Adipocyte (in vitro differentiated cells): ENCODE measurements around the gene NRXN3.
"Not testable (repeated sequence)": the region's sequence is repeated elsewhere in the genome, so short reads cannot be mapped to it uniquely, and the experiment has no call there.

Source experiments
- DNase-seq: peaks from one replicate; pipeline ENCODE4 v3.0.0-alpha.2; 2015; ENCODE audit warnings: low read depth
- H3K27me3 ChIP-seq: replicated peaks from 2 replicates; pipeline ENCODE4 v1.7.0; 2013; ENCODE audit warnings: mild to moderate bottlenecking, low read length, moderate library complexity; ENCODE audit not compliant: control insufficient read depth, insufficient read depth
- H3K36me3 ChIP-seq: 2 replicates; pipeline ENCODE4 v1.7.0; 2013; ENCODE audit warnings: low read length, mild to moderate bottlenecking, moderate library complexity; ENCODE audit not compliant: control insufficient read depth, insufficient read depth, severe bottlenecking
- H3K4me1 ChIP-seq: 2 replicates; pipeline ENCODE4 v1.7.0; 2013; ENCODE audit warnings: mild to moderate bottlenecking, low read length, moderate library complexity; ENCODE audit not compliant: control insufficient read depth, insufficient read depth
- H3K4me3 ChIP-seq: 2 replicates; pipeline ENCODE4 v1.7.0; 2013; ENCODE audit warnings: mild to moderate bottlenecking, low read length, moderate library complexity
- H3K9ac ChIP-seq: 2 replicates; pipeline ENCODE4 v1.7.0; 2013; ENCODE audit warnings: mild to moderate bottlenecking, low read length, moderate library complexity
- H3K9me3 ChIP-seq: 2 replicates; pipeline ENCODE4 v1.7.0; 2013; ENCODE audit warnings: mild to moderate bottlenecking, low read length, moderate library complexity; ENCODE audit not compliant: control insufficient read depth

The NRXN3 gene

GRCh38 chr14:79767721-79768120 is 1597.5 kb downstream of the NRXN3 start:
- H3K9ac ChIP-seq, DNase-seq, H3K4me3 ChIP-seq, H3K27me3 ChIP-seq, H3K4me1 ChIP-seq, H3K36me3 ChIP-seq, H3K9me3 ChIP-seq: not testable (repeated sequence)

- no peak overlapping the region for H3K4me3 ChIP-seq
- no peaks in the 10 kb centered on the region for H3K27me3 ChIP-seq
- no peaks in the 10 kb centered on the region for H3K36me3 ChIP-seq
These were observed 1611.7 kb downstream of the NRXN3 start for GRCh38 chr14:79781882-79782281.

GRCh38 chr14:79783041-79783440 is 1612.9 kb downstream of the NRXN3 start:
- Histone ChIP-seq H3K4me1 (no peaks in the 10 kb centered on the region), H3K36me3 (no peaks in the 10 kb centered on the region), H3K9me3 (no peaks in the 10 kb centered on the region), H3K9ac (no peak overlapping the region), H3K4me3 (no peak overlapping the region), H3K27me3 (no peaks in the 10 kb centered on the region)
- DNase-seq = no peak

More at GRCh38 chr14:79781882-79782281, 1611.7 kb downstream of the NRXN3 start:
- Histone ChIP-seq H3K4me1 (no peaks in the 10 kb centered on the region), H3K9ac (no peak overlapping the region), H3K9me3 (no peaks in the 10 kb centered on the region)
- no peak for DNase-seq

GRCh38 chr14:79786522-79786921 is 1616.3 kb downstream of the NRXN3 start:
- no peak overlapping the region for H3K9ac ChIP-seq
- DNase-seq = no peak
- no peaks in the 10 kb centered on the region for H3K36me3 ChIP-seq
- no peaks in the 10 kb centered on the region for H3K9me3 ChIP-seq
- H3K4me1 ChIP-seq = no peaks in the 10 kb centered on the region
- no peaks in the 10 kb centered on the region for H3K27me3 ChIP-seq
- H3K4me3 ChIP-seq = no peak overlapping the region

GRCh38 chr14:79788346-79788745 is 1618.2 kb downstream of the NRXN3 start:
- Histone ChIP-seq H3K36me3 (no peaks in the 10 kb centered on the region), H3K4me3 (no peak overlapping the region), H3K27me3 (no peaks in the 10 kb centered on the region), H3K9ac (no peak overlapping the region), H3K9me3 (no peaks in the 10 kb centered on the region), H3K4me1 (no peaks in the 10 kb centered on the region)
- DNase-seq = no peak

GRCh38 chr14:79791055-79791732 is 1621.0 kb downstream of the NRXN3 start:
- Histone ChIP-seq H3K4me1 (no peaks in the 10 kb centered on the region), H3K36me3 (no peaks in the 10 kb centered on the region), H3K4me3 (no peak overlapping the region), H3K9me3 (no peaks in the 10 kb centered on the region), H3K27me3 (no peaks in the 10 kb centered on the region), H3K9ac (no peak overlapping the region)
- DNase-seq = no peak

- Histone ChIP-seq H3K9me3 (no peaks in the 10 kb centered on the region), H3K4me1 (no peaks in the 10 kb centered on the region), H3K36me3 (no peaks in the 10 kb centered on the region), H3K9ac (no peak overlapping the region), H3K4me3 (no peak overlapping the region), H3K27me3 (no peaks in the 10 kb centered on the region)
- DNase-seq = no peak
These were observed 1631.9 kb downstream of the NRXN3 start for GRCh38 chr14:79802093-79802492.

- no peak for DNase-seq
- Histone ChIP-seq H3K36me3 (no peaks in the 10 kb centered on the region), H3K4me3 (no peak overlapping the region), H3K9me3 (no peaks in the 10 kb centered on the region), H3K27me3 (no peaks in the 10 kb centered on the region), H3K4me1 (no peaks in the 10 kb centered on the region), H3K9ac (no peak overlapping the region)
These were observed 1635.5 kb downstream of the NRXN3 start for GRCh38 chr14:79805636-79806035.

- Histone ChIP-seq H3K36me3 (no peaks in the 10 kb centered on the region), H3K9me3 (no peaks in the 10 kb centered on the region), H3K27me3 (no peaks in the 10 kb centered on the region), H3K4me1 (no peaks in the 10 kb centered on the region), H3K9ac (no peak overlapping the region), H3K4me3 (no peak overlapping the region)
- DNase-seq = no peak
These were observed 1639.9 kb downstream of the NRXN3 start for GRCh38 chr14:79809849-79810612.

GRCh38 chr14:79820866-79821535 is 1650.8 kb downstream of the NRXN3 start:
- H3K9ac ChIP-seq = no peak overlapping the region
- peaks cover 9% of the 10 kb centered on the region for H3K4me1 ChIP-seq
- H3K9me3 ChIP-seq = no peaks in the 10 kb centered on the region
- no peaks in the 10 kb centered on the region for H3K36me3 ChIP-seq
- no peak overlapping the region for H3K4me3 ChIP-seq
- DNase-seq = no peak
- H3K27me3 ChIP-seq = no peaks in the 10 kb centered on the region

GRCh38 chr14:79822034-79822433 is 1651.9 kb downstream of the NRXN3 start:
- Histone ChIP-seq H3K27me3 (no peaks in the 10 kb centered on the region), H3K9ac (no peak overlapping the region), H3K9me3 (no peaks in the 10 kb centered on the region), H3K4me3 (no peak overlapping the region), H3K4me1 (peaks cover 9% of the 10 kb centered on the region), H3K36me3 (no peaks in the 10 kb centered on the region)
- no peak for DNase-seq
